H1 (cell line): ENCODE data around the gene FGF3. TPM values are rescaled to one million over a fixed set of nuclear protein-coding genes. Genes with fewer than 3 reads are reported as not detected.

ENCODE experiments used
- ASH2L ChIP-seq: fragments of 200-600, 300-600 bp; sonication (generic); IDR thresholded peaks from one replicate; pipeline ENCODE4 v1.7.1; 2017; ENCODE audit warnings: low read length
- CBX5 ChIP-seq: fragments of 300-800, 300-1000 bp; sonication (generic); IDR thresholded peaks from 2 replicates; pipeline ENCODE4 v1.7.1; 2016; ENCODE audit warnings: antibody characterized with exemption, low read length, low read depth
- CTBP2 ChIP-seq: IDR thresholded peaks from 2 replicates; pipeline ENCODE4 v1.7.0; 2011; ENCODE audit warnings: borderline replicate concordance, mild to moderate bottlenecking, moderate library complexity, mixed read lengths, low read length; ENCODE audit not compliant: insufficient read depth, insufficient read length
- EZH2 ChIP-seq: fragments of 200-600 bp; sonication (generic); IDR thresholded peaks from 2 replicates; pipeline ENCODE4 v1.7.1; 2012; ENCODE audit warnings: low read depth, mild to moderate bottlenecking, moderate library complexity, low read length, inconsistent platforms; ENCODE audit not compliant: severe bottlenecking
- RXRA ChIP-seq: IDR thresholded peaks from 2 replicates; pipeline ENCODE4 v1.6.1; 2011; ENCODE audit warnings: low read depth, mild to moderate bottlenecking, low read length, moderate library complexity; ENCODE audit not compliant: insufficient read depth
- SP1 ChIP-seq: IDR thresholded peaks from 2 replicates; pipeline ENCODE4 v1.6.1; 2011; ENCODE audit warnings: low read depth, low read length
- SUZ12 ChIP-seq: fragments of 200-600 bp; sonication (generic); IDR thresholded peaks from 2 replicates; pipeline ENCODE4 v1.6.1; 2012; ENCODE audit warnings: mild to moderate bottlenecking, inconsistent platforms, low read length, moderate library complexity, mixed read lengths
- ZNF274 ChIP-seq: IDR thresholded peaks from 2 replicates; pipeline ENCODE4 v1.7.0; 2012; ENCODE audit warnings: low read length, borderline replicate concordance; ENCODE audit errors: extremely low read depth
- polyA plus RNA-seq, 7 experiments: library from polyadenylated mRNA; depleted of rRNA in 3 of 7; stranded (reverse) in 5 of 7; unstranded in 2 of 7; fragments of >200 nt in 5 of 7; fragments of 200-250 nt in 2 of 7; gene quantifications; 1 replicate in 5 of 7; 2 replicates in 1 of 7; 4 replicates in 1 of 7; pipeline versions ENCODE4 v1.2.1 to v1.2.3, GENCODE V29; 2011 to 2013; ENCODE audit warnings: missing spikeins in 2 of 7, mixed read lengths in 2 of 7
- total RNA-seq: library from RNA; stranded (reverse); fragmentation: NEBNext Ultra II Directional; extraction: Animal tissue kit (Norgen Biotek cat#: 25700); gene quantifications from 2 replicates; pipeline ENCODE4 v1.2.1, GENCODE V29; 2021

Gene FGF3
- total and polyA plus RNA-seq, 2 of the 8 experiments (the other 6 are each of a cell fraction or from before 2014, with no cell fraction given), result not detected

DNA sequence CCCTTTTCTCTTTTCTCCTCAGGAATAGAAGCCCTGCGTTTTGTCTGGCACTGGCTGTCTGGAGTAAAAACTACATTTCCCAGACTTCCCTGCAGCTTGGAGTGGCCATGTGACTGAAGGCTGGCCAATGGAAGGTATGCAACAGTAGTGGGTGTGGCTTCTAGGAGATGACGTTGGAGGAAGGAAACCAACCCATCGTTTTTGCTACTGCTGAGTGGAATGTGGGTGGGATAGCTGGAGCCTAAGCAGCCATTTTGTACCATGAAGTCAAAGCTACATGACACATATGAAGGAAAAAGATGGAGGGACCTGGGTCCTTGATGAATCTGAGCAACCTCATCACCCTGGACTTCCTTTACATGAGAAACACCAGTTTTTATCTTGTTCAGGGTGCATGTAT lies 19.6 kb downstream of the FGF3 start (continued):
- TF ChIP-seq SUZ12 (no peak), ASH2L (no peak), CTBP2 (no peak), RXRA (no peak), EZH2 (no peak), CBX5 (no peak), ZNF274 (no peak), SP1 (peak; percentile 63)
